ENCODE results near the gene DDX4.
A peak's percentile ranks its signal among the peaks of the same experiment; 100 is the strongest.

- peak in 3 of 4 experiments; percentile 33 to 47 (median 34) for TF ChIP-seq CTCF (IDR thresholded peaks at IDR 0.05)
- TF ChIP-seq POLR2A (IDR thresholded peaks at IDR 0.05) = no peak
Measured at GRCh38 chr5:55694152-55694830, 43.6 kb upstream of the DDX4 start.
